ENCODE results near the gene KCNIP4.
"Not testable (repeated sequence)": the region's sequence is repeated elsewhere in the genome, so short reads cannot be mapped to it uniquely, and the experiment has no call there.

KCNIP4 gene

GRCh38 chr4:21948347-21949072 is at the start of gene KCNIP4:
Gene KCNIP4 (minus strand): TSS chr4:21948772.
- DNase-seq (ENCODE audit: low spot score) = no peak

DNA sequence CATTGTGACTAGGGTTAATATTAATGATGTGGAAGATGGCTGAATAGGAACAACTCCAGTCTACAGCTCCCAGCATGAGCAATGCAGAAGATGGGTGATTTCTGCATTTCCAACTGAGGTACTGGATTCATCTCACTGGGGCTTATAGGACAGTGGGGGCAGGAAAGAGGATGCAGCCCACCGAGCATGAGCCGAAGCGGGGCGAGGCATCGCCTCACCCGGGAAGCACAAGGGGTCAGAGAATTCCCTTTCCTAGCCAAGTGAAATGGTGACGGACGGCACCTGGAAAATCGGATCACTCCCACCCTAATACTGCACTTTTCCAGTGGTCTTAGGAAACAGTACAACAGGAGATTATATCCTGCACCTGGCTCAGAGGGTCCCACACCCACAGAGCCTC is 48.0 kb upstream of the KCNIP4 start:
- not testable (repeated sequence) for DNase-seq (ENCODE audit: low spot score)

DNA sequence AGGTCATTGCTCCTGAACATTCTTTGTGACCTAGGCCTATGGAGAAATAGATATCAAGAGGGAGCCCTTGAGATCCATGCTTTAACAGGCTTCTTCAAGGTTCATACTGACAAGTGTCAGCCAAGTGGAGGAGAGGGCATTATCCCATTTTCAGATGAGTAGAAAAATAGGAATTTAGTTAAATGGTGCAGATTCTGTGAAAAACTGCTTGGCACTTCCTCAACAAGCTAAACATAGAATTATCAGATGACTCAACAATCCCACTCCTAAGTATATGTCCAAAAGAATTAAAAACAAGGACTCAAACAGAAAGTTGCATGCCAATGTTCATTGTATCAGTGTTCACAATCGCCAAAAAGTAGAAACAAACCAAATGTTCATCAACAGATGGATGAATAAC is 43.8 kb upstream of the KCNIP4 start:
- peak; percentile 33 for DNase-seq (ENCODE audit: low spot score)

DNA sequence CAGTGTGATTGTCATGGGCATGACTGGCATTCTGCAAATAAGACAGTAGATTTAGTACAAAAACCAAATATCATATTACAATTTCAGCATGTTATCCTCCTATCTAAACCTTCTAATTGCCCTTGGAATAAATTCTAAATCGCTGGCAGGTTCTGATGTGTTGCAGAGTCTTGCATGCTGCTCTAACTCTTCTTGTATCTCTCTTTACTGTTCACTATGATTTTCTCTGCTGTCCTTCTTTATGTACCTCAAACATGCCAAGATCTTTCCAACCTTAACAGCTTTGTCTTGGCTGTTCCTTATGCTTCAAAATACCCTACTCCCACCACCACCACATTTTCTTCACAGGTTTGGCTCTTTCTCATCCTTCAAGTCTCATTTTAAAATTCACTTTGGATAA is 43.0 kb upstream of the KCNIP4 start:
- no peak for DNase-seq (ENCODE audit: low spot score)

DNA sequence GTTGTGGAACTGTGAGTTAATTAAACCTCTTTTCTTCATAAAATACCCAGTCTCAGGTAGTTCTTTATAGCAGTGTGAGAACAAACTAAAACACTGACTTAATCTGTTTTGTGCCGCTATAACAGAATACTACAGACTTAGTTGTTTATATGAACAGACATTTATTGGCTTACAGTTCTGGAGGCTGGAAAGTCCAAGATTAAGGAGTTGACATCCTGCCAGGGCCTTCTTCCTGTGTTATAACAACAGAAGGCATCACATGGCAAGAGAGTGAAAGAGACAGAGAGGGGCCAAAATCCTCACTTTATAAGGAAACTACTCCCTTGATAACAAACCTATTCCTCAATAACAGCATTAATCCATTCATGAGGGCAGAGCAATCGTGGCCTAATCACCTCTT is 42.5 kb upstream of the KCNIP4 start:
- DNase-seq (ENCODE audit: low spot score) = no peak

DNA sequence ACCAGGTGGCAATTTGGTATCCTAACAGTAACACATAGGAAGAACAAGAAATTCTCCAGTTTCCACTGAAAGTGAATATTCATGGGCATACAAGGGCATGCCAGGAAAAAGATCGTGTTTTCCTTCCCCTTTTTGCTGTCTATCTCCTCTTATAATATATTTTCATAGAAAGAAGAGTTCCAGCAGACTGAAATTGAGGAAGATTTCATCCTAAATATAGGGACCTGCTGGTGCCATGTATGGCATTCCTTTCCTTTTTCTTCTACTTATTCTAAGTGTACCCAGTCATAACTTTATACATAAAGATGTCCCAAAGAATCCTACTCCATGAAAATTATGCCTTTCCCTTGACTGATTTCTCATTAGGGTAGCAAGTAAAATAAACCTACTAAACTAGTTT is 40.8 kb upstream of the KCNIP4 start:
- no peak for DNase-seq (ENCODE audit: low spot score)

DNA sequence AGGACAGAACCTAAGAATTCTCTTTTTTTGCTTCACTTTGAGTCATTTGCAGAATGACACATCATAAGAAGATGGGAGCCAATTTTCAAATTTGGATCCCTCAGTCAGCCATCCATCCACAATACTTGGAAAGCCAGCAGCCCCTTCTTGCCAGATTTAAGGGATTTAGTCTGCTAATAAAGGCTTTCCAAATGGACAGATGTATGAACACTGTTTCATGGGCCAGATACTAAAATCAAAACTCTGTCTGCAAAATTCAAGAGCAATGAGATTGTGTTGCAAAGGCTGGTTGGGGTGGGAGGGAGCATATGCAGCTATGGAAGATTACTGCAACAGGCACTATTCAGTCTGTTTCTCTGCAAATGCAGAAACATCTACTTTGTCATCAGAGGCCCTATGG is 37.7 kb upstream of the KCNIP4 start:
- DNase-seq (ENCODE audit: low spot score) = peak; percentile 74

DNA sequence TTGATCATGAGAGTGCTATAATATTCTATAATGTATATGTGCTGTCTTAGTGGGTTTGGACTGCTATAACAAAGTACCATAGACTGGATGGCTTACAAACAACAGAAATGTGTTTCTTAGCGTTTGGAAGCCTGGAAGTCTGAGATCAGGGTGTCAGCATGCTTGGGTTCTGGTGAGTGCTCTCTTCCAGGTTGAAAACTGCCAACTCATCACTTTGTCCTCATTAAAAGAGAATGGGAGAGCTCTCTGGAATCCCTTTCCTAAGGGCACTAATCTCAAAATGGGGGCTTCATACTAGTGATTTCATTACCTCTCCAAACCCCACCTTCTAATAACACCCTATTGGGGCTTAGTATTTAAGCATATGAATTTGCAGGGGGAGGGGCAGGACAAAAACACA is 33.5 kb upstream of the KCNIP4 start:
- DNase-seq (ENCODE audit: low spot score) = no peak

DNA sequence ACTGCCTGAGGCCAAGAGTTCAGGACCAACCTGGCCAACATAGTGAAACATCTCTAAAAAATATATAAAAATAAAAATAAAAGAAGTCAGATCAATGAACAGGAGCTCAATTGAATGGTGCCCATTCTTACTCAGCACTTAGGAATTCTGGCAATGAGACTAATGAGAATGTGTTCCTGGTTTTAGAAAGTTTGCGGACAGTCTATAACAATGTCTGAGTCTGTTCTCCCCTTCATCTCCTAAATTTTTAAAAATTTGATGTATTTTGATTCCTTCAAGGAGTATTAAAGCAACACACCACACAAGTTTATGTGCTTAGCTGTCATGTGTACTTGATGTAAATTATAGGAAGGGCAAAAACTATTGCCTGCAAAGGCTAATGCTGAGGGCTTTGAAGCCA is 30.6 kb upstream of the KCNIP4 start:
- no peak for DNase-seq (ENCODE audit: low spot score)

DNA sequence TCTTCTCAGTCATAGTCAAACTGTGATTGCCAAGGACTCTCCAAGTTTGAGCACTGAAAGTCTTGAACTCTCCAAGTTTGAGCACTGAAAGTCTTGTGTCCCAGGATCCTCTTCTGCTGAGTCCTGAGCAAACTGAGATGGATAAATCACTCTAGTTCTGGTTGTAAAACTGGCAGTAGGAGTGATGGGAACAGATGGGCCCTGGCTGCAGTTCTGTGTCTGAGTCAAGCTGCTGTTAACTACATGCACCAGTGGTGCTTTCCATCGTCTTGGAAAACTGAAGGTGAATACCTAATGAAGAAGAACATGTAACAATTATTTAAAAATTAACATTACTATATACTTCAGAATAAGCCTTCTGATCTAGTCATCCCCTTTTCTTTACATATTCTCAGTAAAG is 27.6 kb upstream of the KCNIP4 start:
- DNase-seq (ENCODE audit: low spot score) = peak; percentile 43

DNA sequence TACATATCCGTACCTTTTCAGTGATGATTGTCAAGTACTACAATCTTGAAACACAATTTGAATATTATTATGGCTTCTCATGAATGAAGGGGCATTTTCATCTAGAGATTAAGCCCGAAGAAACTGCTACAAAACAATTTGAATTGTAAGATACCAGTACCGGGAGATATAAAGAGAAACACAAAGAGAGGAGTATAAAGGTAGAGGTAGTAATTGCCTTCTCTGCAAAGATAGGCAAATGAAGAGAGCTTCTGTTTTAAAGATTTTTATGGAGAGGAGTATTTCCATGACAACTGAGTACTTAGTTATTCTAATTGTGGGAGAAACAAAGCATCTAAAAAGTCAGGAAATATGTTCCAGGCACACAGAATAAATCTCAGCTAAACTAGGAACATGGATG is 25.3 kb upstream of the KCNIP4 start:
- DNase-seq (ENCODE audit: low spot score) = no peak

DNA sequence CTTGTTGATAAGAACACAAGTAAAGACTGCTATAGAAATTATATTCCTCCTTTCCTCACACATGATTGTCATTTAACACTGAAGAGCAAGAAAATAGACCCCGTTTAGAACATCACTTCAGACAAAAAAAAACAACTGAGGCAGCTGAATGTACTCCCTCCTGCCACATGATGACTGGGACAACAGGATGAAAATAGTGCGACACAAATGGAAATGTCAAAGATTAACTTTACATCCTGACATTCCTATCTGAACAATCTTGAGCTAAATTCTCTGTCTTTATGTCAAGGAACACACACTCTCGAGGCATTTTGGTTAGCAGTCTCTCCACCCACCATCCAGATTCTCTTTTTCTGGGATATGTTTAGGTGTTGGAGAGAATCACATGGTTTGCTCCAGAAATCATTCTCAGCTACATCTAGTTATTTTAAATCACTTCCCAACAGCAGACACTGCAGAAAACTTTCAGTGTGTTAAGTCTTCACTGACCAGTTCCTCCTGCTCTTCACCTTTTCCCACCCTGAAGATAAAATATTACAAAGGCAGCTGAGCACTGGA is 16.3 kb upstream of the KCNIP4 start:
- DNase-seq (ENCODE audit: low spot score) = peak; percentile 22

DNA sequence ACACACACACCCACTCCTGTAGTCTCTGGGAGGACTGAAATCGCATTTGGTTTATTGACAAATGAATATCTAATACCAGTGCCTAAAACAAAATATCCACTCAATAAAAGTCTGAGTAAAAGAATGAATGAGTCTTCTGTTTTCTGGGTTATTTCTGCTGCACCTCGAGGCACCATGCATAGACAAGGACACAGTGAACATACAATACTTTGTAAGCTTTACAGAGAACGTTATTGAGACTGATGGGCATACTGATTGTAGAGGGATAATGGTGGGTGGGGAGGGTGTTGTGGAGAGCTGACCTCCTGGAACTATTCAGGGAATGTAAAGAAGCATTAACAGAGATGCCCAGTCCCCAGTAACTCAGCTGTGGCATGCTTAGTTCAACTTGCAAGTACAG is 14.1 kb upstream of the KCNIP4 start:
- DNase-seq (ENCODE audit: low spot score) = no peak

GRCh38 chr4:21960793-21961192 is 12.2 kb upstream of the KCNIP4 start:
- DNase-seq (ENCODE audit: low spot score) = no peak

DNA sequence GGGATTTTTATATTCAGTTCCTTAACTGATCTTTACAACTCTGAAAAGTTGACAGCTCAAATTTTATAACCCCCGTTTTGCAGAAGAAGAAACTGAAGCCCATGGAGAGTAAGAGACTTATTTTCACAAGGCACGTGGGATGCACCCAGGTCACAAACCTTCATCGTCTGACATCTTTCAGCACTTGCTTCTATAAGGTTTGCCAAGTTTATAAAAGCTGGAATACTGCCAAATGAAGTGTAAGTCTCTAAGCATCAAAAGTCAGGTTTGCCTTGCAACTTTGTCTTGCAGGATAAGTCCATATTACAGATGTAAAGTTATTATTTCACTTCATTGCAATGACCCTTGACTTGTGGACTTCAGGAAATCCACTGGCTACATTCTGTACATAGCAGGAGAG is 6.3 kb upstream of the KCNIP4 start:
- no peak for DNase-seq (ENCODE audit: low spot score)

DNA sequence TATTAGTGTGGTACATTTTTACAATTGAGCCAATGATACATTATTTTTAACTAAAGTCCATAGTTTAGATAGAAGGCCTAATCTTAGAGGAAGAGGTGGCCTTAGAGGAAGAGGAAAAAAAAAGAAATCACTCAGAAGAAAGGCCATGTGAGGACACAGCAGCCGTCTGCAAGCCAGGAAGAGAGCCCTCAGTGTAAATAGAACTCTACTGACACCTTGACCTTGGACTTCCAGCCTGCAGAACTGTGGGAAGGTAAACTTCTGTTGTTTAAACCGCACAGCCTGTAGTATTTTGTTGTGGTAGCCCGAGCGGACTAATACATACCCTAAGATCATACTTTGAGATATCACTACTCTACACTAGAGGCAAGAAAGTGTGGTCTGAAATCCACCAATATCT is 5.1 kb upstream of the KCNIP4 start:
- no peak for DNase-seq (ENCODE audit: low spot score)

DNA sequence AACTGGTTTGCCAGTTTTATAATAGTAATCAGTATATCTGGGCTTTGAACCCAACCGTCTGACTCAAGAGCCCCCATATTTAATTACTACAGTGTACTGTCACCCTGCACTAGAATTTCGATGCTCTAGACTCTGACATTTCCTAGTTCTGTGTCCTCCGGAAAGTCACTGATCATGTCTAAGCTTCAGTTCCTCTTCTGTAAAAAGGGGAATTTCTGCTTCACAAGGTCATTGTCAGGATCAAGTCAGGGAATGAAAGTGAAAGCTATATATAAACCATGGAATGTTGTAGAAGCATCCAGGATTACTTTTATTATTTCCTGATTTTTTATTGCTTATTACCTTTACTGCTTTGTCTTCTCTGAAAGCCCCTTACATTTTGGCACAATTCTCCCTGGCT is 4.0 kb upstream of the KCNIP4 start:
- DNase-seq (ENCODE audit: low spot score) = no peak

GRCh38 chr4:21949073-21949457 is 493 bp upstream of the KCNIP4 start:
- no peak for DNase-seq (ENCODE audit: low spot score)

DNA sequence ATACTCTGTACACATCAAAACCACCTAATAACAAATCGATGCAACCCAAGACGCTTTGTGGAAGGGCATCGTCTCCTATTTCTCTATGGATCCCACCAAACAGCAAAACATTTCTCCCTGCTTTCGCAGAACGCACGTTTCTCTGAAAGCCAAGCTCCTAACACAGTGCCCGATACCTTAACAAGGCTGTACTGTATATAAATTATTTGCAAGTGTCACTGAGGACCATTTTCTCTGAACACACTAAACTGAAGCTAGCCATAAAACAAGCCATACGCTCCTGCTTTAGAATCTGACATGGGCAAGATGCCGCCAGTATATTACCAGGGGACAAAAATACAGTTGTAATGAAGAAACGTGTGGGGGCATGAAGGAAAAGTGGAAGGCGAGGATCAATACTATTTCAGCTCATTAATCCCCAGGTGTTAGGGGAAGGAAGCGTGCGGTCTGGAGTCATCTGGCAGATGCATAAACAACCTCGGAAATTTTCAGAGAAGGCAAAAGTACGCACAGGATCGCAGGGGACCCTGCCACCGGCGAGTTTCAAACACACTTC is 703 bp downstream of the KCNIP4 start:
- DNase-seq (ENCODE audit: low spot score) = no peak

DNA sequence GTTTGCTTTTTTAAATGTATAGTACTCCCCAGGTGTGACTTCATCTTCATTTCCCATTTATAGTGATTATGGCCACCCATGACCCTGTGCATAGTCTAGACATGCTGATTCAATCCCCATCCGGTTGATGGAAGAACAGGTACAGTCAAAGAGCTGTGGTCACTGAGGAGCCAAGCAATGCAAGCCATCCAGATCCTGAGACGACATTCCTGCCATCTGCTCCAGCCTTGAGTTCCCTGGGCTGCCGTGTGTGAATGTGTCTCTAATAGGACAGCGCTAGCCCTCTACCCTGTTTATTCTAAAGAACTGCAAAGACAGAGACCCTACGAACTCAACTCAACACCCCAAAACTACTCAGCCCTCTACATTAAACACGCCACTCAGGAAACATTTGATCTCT is 1.7 kb downstream of the KCNIP4 start:
- no peak for DNase-seq (ENCODE audit: low spot score)

- no peak for DNase-seq (ENCODE audit: low spot score)
These were observed 26.9 kb downstream of the KCNIP4 start for GRCh38 chr4:21921526-21922180.

DNA sequence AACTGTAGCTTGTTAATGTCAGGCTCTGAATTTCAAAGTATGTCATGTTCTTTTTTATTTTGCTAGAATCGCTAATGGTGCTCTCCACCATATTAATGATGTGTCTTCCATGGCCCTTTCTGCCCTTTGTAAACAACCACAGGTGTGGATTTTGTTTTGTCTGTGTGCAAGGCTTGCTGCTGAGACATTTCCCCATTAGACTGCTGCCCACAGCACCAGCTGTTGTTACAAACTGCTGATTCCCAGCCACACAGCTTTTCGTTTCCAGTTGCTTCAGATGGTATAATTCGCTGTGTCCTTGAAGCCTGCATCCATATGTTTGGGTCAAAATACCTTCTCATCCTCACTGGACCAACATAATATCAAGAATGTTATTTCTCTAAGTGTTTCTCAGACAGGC is 32.8 kb downstream of the KCNIP4 start:
- no peak for DNase-seq (ENCODE audit: low spot score)

- DNase-seq (ENCODE audit: low spot score) = no peak
These were observed 46.7 kb downstream of the KCNIP4 start for GRCh38 chr4:21901831-21902230.

All from Ammon's horn (tissue), 1 donor.